A673 (cell line): ENCODE data around the gene L3HYPDH. TPM values are rescaled to one million over a fixed set of nuclear protein-coding genes. Genes with fewer than 3 reads are reported as not detected.

ENCODE experiments used
- BruUV-seq: library from RNA; stranded (reverse); fragments of 400-500 nt; replicated peaks from 2 replicates; lab custom pipeline; 2021; lab: Mats Ljungman, UMichigan
- CTCF ChIA-PET: fragments of 300-600 bp; sonication (Branson Sonifier 250); formaldehyde crosslinking; loops from one replicate; lab custom pipeline; 2022; ENCODE audit warnings: antibody characterized with exemption; lab: Charles Lee
- POLR2A ChIA-PET: fragments of 300-600 bp; sonication (Branson Sonifier 250); formaldehyde crosslinking; loops from one replicate; lab custom pipeline; 2022; ENCODE audit warnings: antibody characterized with exemption; ENCODE audit not compliant: low non-redundant PET; lab: Charles Lee
- DNase-seq: peaks from one replicate; pipeline ENCODE4 v3.0.0-alpha.2; 2015; ENCODE audit warnings: low spot score
- H3K27ac ChIP-seq: fragments of 200-600 bp; sonication (generic); 2 replicates; pipeline ENCODE4 v1.5.1; 2016; ENCODE audit warnings: mixed run types, low read depth, mild to moderate bottlenecking, mixed read lengths, antibody characterized with exemption, low read length; ENCODE audit not compliant: poor library complexity, severe bottlenecking
- H3K27me3 ChIP-seq: fragments of 200-600 bp; sonication (generic); replicated peaks from 2 replicates; pipeline ENCODE4 v1.6.1; 2017; ENCODE audit warnings: mixed run types, low read depth, mild to moderate bottlenecking, mixed read lengths, antibody characterized with exemption, low read length; ENCODE audit not compliant: insufficient read depth, poor library complexity
- H3K36me3 ChIP-seq: fragments of 200-600 bp; sonication (generic); 2 replicates; pipeline ENCODE4 v1.6.1; 2016; ENCODE audit warnings: mixed run types, mild to moderate bottlenecking, mixed read lengths, antibody characterized with exemption, low read length; ENCODE audit not compliant: insufficient read depth, poor library complexity, severe bottlenecking
- H3K4me1 ChIP-seq: fragments of 200-600 bp; sonication (generic); 2 replicates; pipeline ENCODE4 v1.6.1; 2017; ENCODE audit warnings: mixed run types, mild to moderate bottlenecking, mixed read lengths, antibody characterized with exemption, low read length; ENCODE audit not compliant: insufficient read depth, poor library complexity, severe bottlenecking
- H3K4me3 ChIP-seq: fragments of 200-600 bp; sonication (generic); 2 replicates; pipeline ENCODE4 v1.5.1; 2016; ENCODE audit warnings: low read depth, mixed run types, mild to moderate bottlenecking, mixed read lengths, low read length; ENCODE audit not compliant: poor library complexity, severe bottlenecking
- H3K9me3 ChIP-seq: fragments of 200-600 bp; sonication (generic); 2 replicates; pipeline ENCODE4 v1.6.1; 2016; ENCODE audit warnings: mixed run types, low read depth, mild to moderate bottlenecking, mixed read lengths, antibody characterized with exemption, low read length; ENCODE audit not compliant: poor library complexity, severe bottlenecking
- CTCF ChIP-seq: fragments of 300-800, 200-600 bp; sonication (generic); conservative IDR thresholded peaks from 2 replicates; pipeline ENCODE4 v1.5.1; 2017; ENCODE audit warnings: low read depth, mild to moderate bottlenecking, antibody characterized with exemption, low read length, moderate library complexity, mixed read lengths
- EZH2 ChIP-seq: fragments of 200-600 bp; sonication (generic); IDR thresholded peaks from 2 replicates; pipeline ENCODE4 v1.6.1; 2017; ENCODE audit warnings: borderline replicate concordance, low read depth, mild to moderate bottlenecking, mixed read lengths, antibody characterized with exemption, low read length; ENCODE audit not compliant: poor library complexity, severe bottlenecking
- intact Hi-C: fragments of 100-400 bp; cut with micrococcal nuclease; formaldehyde crosslinking; loops from one replicate; pipeline ENCODE4 v1.10.0; 2022; ENCODE audit not compliant: unreplicated experiment
- total RNA-seq: library from RNA; stranded (reverse); gene quantifications from 2 replicates; pipeline ENCODE4 v1.2.3, GENCODE V29; 2021

L3HYPDH gene
- total RNA-seq, 1 experiment from 2014 or later = 31.9 TPM

- ChIA-PET POLR2A (no interaction called here), CTCF (no interaction called here)
- no peaks in the 10 kb centered on the region for H3K9me3 ChIP-seq
- peak within 1 kb of the TSS; percentile 58 for H3K27ac ChIP-seq
- intact Hi-C loops = no loop called here
- no peak for DNase-seq
- TF ChIP-seq CTCF (no peak), EZH2 (no peak)
- no peaks in the 10 kb centered on the region for H3K27me3 ChIP-seq
- H3K4me1 ChIP-seq = peaks cover 9% of the 10 kb centered on the region
- H3K4me3 ChIP-seq = peak within 1 kb of the TSS; percentile 68
- BruUV-seq = no TSS peak
- H3K36me3 ChIP-seq = peaks cover 4% of the 10 kb centered on the region
Observed at GRCh38 chr14:59465316-59466135, 18.7 kb downstream of the L3HYPDH start, which contains the start of gene GPR135. GPR135 (minus strand) TSS chr14:59465380; CDS start chr14:59465226, 154 bp downstream.

- no peaks in the 10 kb centered on the region for H3K9me3 ChIP-seq
- intact Hi-C loops = no loop called here
- ChIA-PET CTCF (no interaction called here), POLR2A (no interaction called here)
- peak overlapping the region; percentile 58 for H3K27ac ChIP-seq
- peaks cover 9% of the 10 kb centered on the region for H3K4me1 ChIP-seq
- TF ChIP-seq CTCF = no peak
- TF ChIP-seq EZH2 = no peak
- BruUV-seq = no TSS peak
- H3K27me3 ChIP-seq = no peaks in the 10 kb centered on the region
- DNase-seq = peak; percentile 57
- H3K4me3 ChIP-seq = peak overlapping the region; percentile 68
- peaks cover 3% of the 10 kb centered on the region for H3K36me3 ChIP-seq
Observed at GRCh38 chr14:59464486-59465315, 19.5 kb downstream of the L3HYPDH start.

- Histone ChIP-seq H3K4me3 (peak overlapping the region; percentile 68), H3K4me1 (peaks cover 9% of the 10 kb centered on the region), H3K27ac (peak overlapping the region; percentile 58), H3K36me3 (no peaks in the 10 kb centered on the region), H3K9me3 (no peaks in the 10 kb centered on the region), H3K27me3 (no peaks in the 10 kb centered on the region)
- intact Hi-C loops = no loop called here
- no TSS peak for BruUV-seq
- no peak for DNase-seq
- ChIA-PET CTCF (no interaction called here), POLR2A (no interaction called here)
- TF ChIP-seq EZH2 (no peak), CTCF (no peak)
Observed at GRCh38 chr14:59463787-59464485, 20.3 kb downstream of the L3HYPDH start.
